Smooth muscle cell (in vitro differentiated cells): ENCODE results near the gene WFDC5. TPM values are rescaled to one million over a fixed set of nuclear protein-coding genes. Genes with fewer than 3 reads are reported as not detected.

Source experiments
- DNase-seq: peaks from one replicate; lab custom pipeline; 2025; ENCODE audit not compliant: unreplicated experiment; lab: John Stamatoyannopoulos, UW
- H2AFZ ChIP-seq: fragments of 200-600 bp; sonication (generic); 2 replicates; pipeline ENCODE4 v1.6.0; 2016; ENCODE audit warnings: antibody characterized with exemption, low read depth, mild to moderate bottlenecking
- H3F3A ChIP-seq: fragments of 200-600 bp; sonication (generic); 2 replicates; pipeline ENCODE4 v1.6.0; 2017; ENCODE audit warnings: antibody characterized with exemption, low read depth
- H3K27ac ChIP-seq: fragments of 200-600 bp; sonication (generic); 2 replicates; pipeline ENCODE4 v1.5.1; 2016; ENCODE audit warnings: low read depth, mild to moderate bottlenecking
- H3K27me3 ChIP-seq: fragments of 200-600 bp; sonication (generic); 2 replicates; pipeline ENCODE4 v1.6.1; 2016; ENCODE audit warnings: low read depth, mild to moderate bottlenecking
- H3K36me3 ChIP-seq: fragments of 200-600 bp; sonication (generic); 2 replicates; pipeline ENCODE4 v1.5.1; 2016; ENCODE audit warnings: low read depth
- H3K4me1 ChIP-seq: fragments of 200-600 bp; sonication (generic); 2 replicates; pipeline ENCODE4 v1.5.1; 2016; ENCODE audit warnings: low read depth
- H3K4me2 ChIP-seq: fragments of 200-600 bp; sonication (generic); 2 replicates; pipeline ENCODE4 v1.6.0; 2016; ENCODE audit warnings: mild to moderate bottlenecking
- H3K4me3 ChIP-seq: fragments of 200-600 bp; sonication (generic); 2 replicates; pipeline ENCODE4 v1.5.1; 2016; ENCODE audit warnings: mild to moderate bottlenecking
- H3K79me2 ChIP-seq: fragments of 200-600 bp; sonication (generic); 2 replicates; pipeline ENCODE4 v1.6.0; 2016; ENCODE audit warnings: low read depth, mild to moderate bottlenecking
- H3K9ac ChIP-seq: fragments of 200-600 bp; sonication (generic); 2 replicates; pipeline ENCODE4 v1.6.0; 2016; ENCODE audit warnings: low read depth
- H3K9me3 ChIP-seq: fragments of 200-600 bp; sonication (generic); replicated peaks from 2 replicates; pipeline ENCODE4 v1.5.1; 2016; ENCODE audit warnings: low read depth
- H4K20me1 ChIP-seq: fragments of 200-600 bp; sonication (generic); 2 replicates; pipeline ENCODE4 v1.6.0; 2016; ENCODE audit warnings: low read depth
- WGBS: methylation state at CpG from one replicate; pipeline ENCODE4 v1.1.7; 2016; ENCODE audit warnings: low lambda C conversion rate; 5-methylcytosine and 5-hydroxymethylcytosine counted together
- polyA plus RNA-seq: library from polyadenylated mRNA; unstranded; fragments of >200 nt; fragmentation: Nextera tagmentation; extraction: Ambion mirVana; gene quantifications from 2 replicates; pipeline ENCODE4 v1.2.1, GENCODE V29; 2016
- total RNA-seq: library from RNA; depleted of rRNA; stranded (reverse); fragments of >200 nt; gene quantifications from 2 replicates; pipeline ENCODE4 v1.2.3, GENCODE V29; 2014
- TF ChIP-seq, protein P1 (sequence below): fragments of 200-600 bp; sonication (generic); IDR thresholded peaks from 2 replicates; pipeline ENCODE4 v1.5.1; 2017; ENCODE audit warnings: borderline replicate concordance, mild to moderate bottlenecking, antibody characterized with exemption; ENCODE audit not compliant: insufficient read depth, poor library complexity, severe bottlenecking

Gene WFDC5
- total and polyA plus RNA-seq, 2 experiments from 2014 or later = not detected

DNA sequence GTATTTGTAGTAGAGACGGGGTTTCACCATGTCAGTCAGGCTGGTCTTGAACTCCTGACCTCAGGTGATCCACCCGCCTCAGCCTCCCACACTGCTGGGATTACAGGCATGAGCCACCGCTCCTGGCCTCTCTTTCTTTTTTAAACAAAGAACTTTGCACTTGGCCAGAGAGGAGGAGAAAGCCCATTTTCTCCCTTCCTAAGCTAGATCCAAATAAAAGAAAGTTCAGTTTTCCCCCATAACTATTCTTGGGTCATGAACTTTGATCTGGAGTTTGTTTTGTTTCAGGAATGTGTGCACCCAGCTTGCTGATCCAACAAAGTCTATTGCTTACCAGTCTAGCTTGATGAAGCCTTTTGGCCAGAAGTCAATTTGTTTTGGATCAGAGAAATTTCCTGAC is 37.4 kb downstream of the WFDC5 start:
- H3F3A ChIP-seq = no peaks in the 10 kb centered on the region
- H4K20me1 ChIP-seq = no peaks in the 10 kb centered on the region
- H3K4me3 ChIP-seq = no peak overlapping the region
- H3K9me3 ChIP-seq = no peaks in the 10 kb centered on the region
- H3K79me2 ChIP-seq = no peaks in the 10 kb centered on the region
- no peak overlapping the region for H3K4me2 ChIP-seq
- H3K4me1 ChIP-seq = no peaks in the 10 kb centered on the region
- 97% methylated on average over 3 of the region's 3 CpGs for WGBS
- H3K9ac ChIP-seq = no peak overlapping the region
- TF ChIP-seq, protein P1, sequence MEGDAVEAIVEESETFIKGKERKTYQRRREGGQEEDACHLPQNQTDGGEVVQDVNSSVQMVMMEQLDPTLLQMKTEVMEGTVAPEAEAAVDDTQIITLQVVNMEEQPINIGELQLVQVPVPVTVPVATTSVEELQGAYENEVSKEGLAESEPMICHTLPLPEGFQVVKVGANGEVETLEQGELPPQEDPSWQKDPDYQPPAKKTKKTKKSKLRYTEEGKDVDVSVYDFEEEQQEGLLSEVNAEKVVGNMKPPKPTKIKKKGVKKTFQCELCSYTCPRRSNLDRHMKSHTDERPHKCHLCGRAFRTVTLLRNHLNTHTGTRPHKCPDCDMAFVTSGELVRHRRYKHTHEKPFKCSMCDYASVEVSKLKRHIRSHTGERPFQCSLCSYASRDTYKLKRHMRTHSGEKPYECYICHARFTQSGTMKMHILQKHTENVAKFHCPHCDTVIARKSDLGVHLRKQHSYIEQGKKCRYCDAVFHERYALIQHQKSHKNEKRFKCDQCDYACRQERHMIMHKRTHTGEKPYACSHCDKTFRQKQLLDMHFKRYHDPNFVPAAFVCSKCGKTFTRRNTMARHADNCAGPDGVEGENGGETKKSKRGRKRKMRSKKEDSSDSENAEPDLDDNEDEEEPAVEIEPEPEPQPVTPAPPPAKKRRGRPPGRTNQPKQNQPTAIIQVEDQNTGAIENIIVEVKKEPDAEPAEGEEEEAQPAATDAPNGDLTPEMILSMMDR = no peak
- no peak overlapping the region for H3K27ac ChIP-seq
- no peaks in the 10 kb centered on the region for H3K27me3 ChIP-seq
- H3K36me3 ChIP-seq = peaks cover 4% of the 10 kb centered on the region
- DNase-seq = no peak
- H2AFZ ChIP-seq = no peak overlapping the region

DNA sequence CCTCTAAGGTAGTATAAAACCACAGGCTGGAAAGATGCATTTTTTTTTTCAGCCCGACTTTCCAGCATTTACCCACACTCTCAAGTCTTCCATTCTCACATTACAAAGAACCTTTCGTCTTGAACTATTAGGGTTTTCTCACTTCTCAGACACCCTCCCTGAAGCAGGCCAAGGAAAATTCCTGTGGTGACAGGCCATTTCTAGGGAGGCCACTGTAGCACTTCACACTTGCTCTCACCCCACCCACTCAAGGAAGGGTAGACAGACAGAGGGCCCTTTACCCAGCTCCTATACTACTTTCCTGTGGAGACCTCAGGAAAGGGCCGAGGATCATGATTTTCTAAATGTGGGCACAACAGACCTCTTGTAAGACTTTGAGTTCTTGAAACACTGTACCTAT is 41.8 kb downstream of the WFDC5 start:
- Histone ChIP-seq H3K36me3 (no peaks in the 10 kb centered on the region), H3K4me1 (no peaks in the 10 kb centered on the region), H3K9ac (no peak overlapping the region), H3K27me3 (no peaks in the 10 kb centered on the region), H3K9me3 (no peaks in the 10 kb centered on the region), H3K79me2 (no peaks in the 10 kb centered on the region), H2AFZ (no peak overlapping the region), H3K27ac (no peak overlapping the region), H4K20me1 (no peaks in the 10 kb centered on the region), H3K4me2 (peak overlapping the region; percentile 15), H3K4me3 (no peak overlapping the region), H3F3A (peaks cover 11% of the 10 kb centered on the region)
- TF ChIP-seq, protein P1 = no peak
- DNase-seq = no peak
- WGBS = 57% methylated on average over 3 of the region's 3 CpGs

DNA sequence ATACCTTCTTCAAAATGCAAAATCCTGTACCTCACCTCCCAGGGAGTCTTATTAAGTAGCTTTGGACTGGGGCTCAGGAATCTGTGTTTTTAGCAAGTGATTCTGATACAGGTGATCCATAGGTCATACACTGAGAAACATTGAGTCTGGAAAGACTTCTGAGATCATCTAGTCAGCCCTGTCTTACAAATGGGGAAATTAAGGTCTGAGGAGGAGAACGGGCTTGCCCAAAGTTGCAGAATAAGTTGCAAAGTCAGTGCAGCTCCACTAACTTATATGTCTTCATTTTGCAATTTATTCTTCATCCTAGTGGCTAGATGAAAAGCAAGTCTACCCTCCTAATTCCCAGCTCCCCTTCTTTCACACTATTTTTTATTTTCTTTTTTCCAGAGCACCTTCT is 42.9 kb downstream of the WFDC5 start:
- no peak overlapping the region for H3K4me3 ChIP-seq
- no peak overlapping the region for H2AFZ ChIP-seq
- DNase-seq = no peak
- TF ChIP-seq, protein P1 = no peak
- WGBS = 100% methylated on average over 1 of the region's 1 CpG
- H3K79me2 ChIP-seq = no peaks in the 10 kb centered on the region
- H3K9me3 ChIP-seq = no peaks in the 10 kb centered on the region
- H3K4me2 ChIP-seq = no peak overlapping the region
- no peaks in the 10 kb centered on the region for H4K20me1 ChIP-seq
- peaks cover 17% of the 10 kb centered on the region for H3F3A ChIP-seq
- H3K9ac ChIP-seq = no peak overlapping the region
- H3K27ac ChIP-seq = no peak overlapping the region
- H3K4me1 ChIP-seq = no peaks in the 10 kb centered on the region
- no peaks in the 10 kb centered on the region for H3K36me3 ChIP-seq
- H3K27me3 ChIP-seq = no peaks in the 10 kb centered on the region

DNA sequence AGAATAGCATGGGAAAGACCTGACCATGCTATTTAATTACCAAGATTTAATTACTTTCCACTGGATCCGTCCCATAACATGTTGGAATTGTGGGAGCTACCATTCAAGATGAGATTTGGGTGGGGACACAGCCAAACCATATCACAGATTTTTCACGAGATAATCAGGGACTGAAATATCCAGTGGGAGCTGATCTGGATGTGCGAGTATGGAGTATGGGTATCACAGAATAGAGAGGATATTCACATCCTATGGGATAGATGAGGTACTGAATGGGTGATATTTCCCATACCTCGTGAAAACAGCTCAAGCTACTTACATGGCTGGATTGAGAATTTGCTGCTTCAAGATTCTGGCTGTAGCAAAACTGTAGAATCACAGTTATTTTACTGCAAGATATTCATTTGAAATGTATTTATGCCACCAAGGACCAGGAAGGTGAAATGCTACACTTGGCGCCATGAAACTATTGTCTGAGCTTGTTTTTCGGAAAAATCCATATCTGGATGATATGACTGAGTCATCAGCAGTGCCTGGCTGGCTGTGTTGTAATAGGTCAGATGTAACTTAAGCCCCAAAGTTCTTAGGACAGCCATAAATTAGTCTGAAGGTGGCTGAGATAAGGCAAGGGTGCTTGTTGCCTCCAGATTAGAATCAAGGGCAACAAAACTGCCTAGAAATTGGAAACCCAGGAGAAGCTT is 43.9 kb downstream of the WFDC5 start:
- H3K9ac ChIP-seq = no peak overlapping the region
- no peaks in the 10 kb centered on the region for H3K36me3 ChIP-seq
- H3K27me3 ChIP-seq = no peaks in the 10 kb centered on the region
- no peak overlapping the region for H2AFZ ChIP-seq
- H3K4me1 ChIP-seq = no peaks in the 10 kb centered on the region
- DNase-seq = no peak
- no peaks in the 10 kb centered on the region for H3K79me2 ChIP-seq
- no peaks in the 10 kb centered on the region for H4K20me1 ChIP-seq
- peak overlapping the region; percentile 11 for H3K27ac ChIP-seq
- no peak overlapping the region for H3K4me3 ChIP-seq
- H3F3A ChIP-seq = peaks cover 17% of the 10 kb centered on the region
- WGBS = 75% methylated on average over 6 of the region's 6 CpGs
- TF ChIP-seq, protein P1 = no peak
- no peaks in the 10 kb centered on the region for H3K9me3 ChIP-seq
- H3K4me2 ChIP-seq = no peak overlapping the region
